IMR-90 (cell line): ENCODE results near the gene MEF2D. TPM values are rescaled to one million over a fixed set of nuclear protein-coding genes. Genes with fewer than 3 reads are reported as not detected.
A peak's percentile ranks its signal among the peaks of the same experiment; 100 is the strongest.

Experiments used
- ATAC-seq: fragments of 200-7000 bp; cut with Tn5 transposase; 2 replicates; pipeline ENCODE4 v1.9.1; 2020; ENCODE audit warnings: low read depth, mild to moderate bottlenecking, moderate library complexity
- Bru-seq: library from RNA; stranded (reverse); fragments of 400-500 nt; gene quantifications from one replicate; lab custom pipeline; 2021; lab: Mats Ljungman, UMichigan
- BruChase-seq, 2 experiments: library from RNA; stranded (reverse); fragments of 400-500 nt; gene quantifications; one replicate each; lab custom pipeline; 2021; lab: Mats Ljungman, UMichigan
- BruUV-seq: library from RNA; stranded (reverse); fragments of 400-500 nt; replicated peaks from 2 replicates; lab custom pipeline; 2021; lab: Mats Ljungman, UMichigan
- CTCF ChIA-PET: fragments of 300-600 bp; formaldehyde crosslinking; extraction: SDS; loops from one replicate; lab custom pipeline; 2021; ENCODE audit warnings: antibody characterized with exemption; lab: Yijun Ruan, JAX
- POLR2A ChIA-PET: fragments of 300-600 bp; sonication (Branson Sonifier 250); formaldehyde crosslinking; loops from one replicate; lab custom pipeline; 2022; ENCODE audit warnings: antibody characterized with exemption; ENCODE audit not compliant: unreplicated experiment; lab: Charles Lee
- DNase-seq: peaks from one replicate; pipeline ENCODE4 v3.0.0; 2013
- H2AFZ ChIP-seq: replicated peaks from 2 replicates; pipeline ENCODE3; 2013; ENCODE audit warnings: low read length, mild to moderate bottlenecking; ENCODE audit not compliant: poor library complexity
- H2AK5ac ChIP-seq: 2 replicates; pipeline ENCODE4 v1.6.1; 2013; ENCODE audit warnings: low read depth, low read length, inconsistent platforms
- H2AK9ac ChIP-seq: replicated peaks from 2 replicates; pipeline ENCODE3; 2013; ENCODE audit warnings: mild to moderate bottlenecking, low read depth, low read length, moderate library complexity; ENCODE audit not compliant: poor library complexity
- H2BK120ac ChIP-seq: 2 replicates; pipeline ENCODE4 v1.6.1; 2013; ENCODE audit warnings: low read depth, low read length, inconsistent platforms
- H2BK15ac ChIP-seq: 3 replicates; pipeline ENCODE4 v1.6.1; 2013; ENCODE audit warnings: low read depth, low read length, inconsistent platforms
- H2BK20ac ChIP-seq: 2 replicates; pipeline ENCODE4 v1.6.1; 2013; ENCODE audit warnings: low read depth, mild to moderate bottlenecking, inconsistent platforms, low read length, moderate library complexity
- H2BK5ac ChIP-seq: 2 replicates; pipeline ENCODE4 v1.6.1; 2013; ENCODE audit warnings: mild to moderate bottlenecking, low read depth, low read length, inconsistent platforms; ENCODE audit not compliant: poor library complexity, severe bottlenecking
- H3K14ac ChIP-seq: replicated peaks from 2 replicates; pipeline ENCODE4 v1.6.1; 2013; ENCODE audit warnings: low read depth, low read length, inconsistent platforms
- H3K18ac ChIP-seq: 2 replicates; pipeline ENCODE4 v1.6.1; 2013; ENCODE audit warnings: low read depth, low read length, control low read depth
- H3K23ac ChIP-seq: 2 replicates; pipeline ENCODE4 v1.6.1; 2013; ENCODE audit warnings: low read depth, low read length, inconsistent platforms
- H3K27ac ChIP-seq: 2 replicates; pipeline ENCODE4 v1.5.1; 2013; ENCODE audit warnings: mild to moderate bottlenecking, control low read depth, low read length; ENCODE audit not compliant: insufficient read depth
- H3K27me3 ChIP-seq: 2 replicates; pipeline ENCODE4 v1.6.1; 2013; ENCODE audit warnings: low read length; ENCODE audit not compliant: control insufficient read depth, insufficient read depth
- H3K36me3 ChIP-seq: 2 replicates; pipeline ENCODE4 v1.6.1; 2013; ENCODE audit warnings: low read length, mixed read lengths; ENCODE audit not compliant: control insufficient read depth, insufficient read depth
- H3K4ac ChIP-seq: 2 replicates; pipeline ENCODE4 v1.6.1; 2013; ENCODE audit warnings: low read depth, low read length, inconsistent platforms
- H3K4me1 ChIP-seq: 2 replicates; pipeline ENCODE4 v1.6.1; 2013; ENCODE audit warnings: low read length, mixed read lengths; ENCODE audit not compliant: control insufficient read depth, insufficient read depth
- H3K4me2 ChIP-seq: 2 replicates; pipeline ENCODE4 v1.6.1; 2013; ENCODE audit warnings: low read depth, mild to moderate bottlenecking, control low read depth, low read length, moderate library complexity
- H3K4me3 ChIP-seq: 2 replicates; pipeline ENCODE4 v1.5.1; 2013; ENCODE audit warnings: low read depth, mild to moderate bottlenecking, control low read depth, low read length, moderate library complexity; ENCODE audit not compliant: insufficient read depth
- H3K56ac ChIP-seq: 2 replicates; pipeline ENCODE4 v1.6.1; 2013; ENCODE audit warnings: low read length, inconsistent platforms; ENCODE audit not compliant: insufficient read depth; ENCODE audit errors: extremely low read depth
- H3K79me1 ChIP-seq, 2 experiments: 2 replicates each; pipeline ENCODE4 v1.6.1; 2013; ENCODE audit warnings: low read length in 2 of 2, inconsistent platforms in 1 of 2, low read depth in 1 of 2
- H3K9ac ChIP-seq: 2 replicates; pipeline ENCODE4 v1.6.1; 2013; ENCODE audit warnings: low read depth, low read length, control low read depth
- H3K9me1 ChIP-seq: 2 replicates; pipeline ENCODE4 v1.6.1; 2013; ENCODE audit warnings: low read length, inconsistent platforms; ENCODE audit not compliant: insufficient read depth
- H3K9me3 ChIP-seq: 2 replicates; pipeline ENCODE4 v1.6.1; 2013; ENCODE audit warnings: low read length; ENCODE audit not compliant: control insufficient read depth, insufficient read depth
- H4K20me1 ChIP-seq: 2 replicates; pipeline ENCODE4 v1.6.1; 2013; ENCODE audit warnings: low read length, inconsistent platforms; ENCODE audit not compliant: insufficient read depth
- H4K5ac ChIP-seq: 2 replicates; pipeline ENCODE4 v1.6.1; 2013; ENCODE audit warnings: mild to moderate bottlenecking, low read depth, low read length, control low read depth
- H4K8ac ChIP-seq, 2 experiments: 2 replicates each; pipeline ENCODE4 v1.6.1; 2013; ENCODE audit warnings: low read depth in 2 of 2, low read length in 2 of 2, control low read depth in 1 of 2, inconsistent platforms in 1 of 2
- H4K91ac ChIP-seq: 2 replicates; pipeline ENCODE4 v1.6.1; 2013; ENCODE audit warnings: low read depth, low read length, inconsistent platforms; ENCODE audit not compliant: insufficient read depth
- MAFK ChIP-seq: IDR thresholded peaks from 2 replicates; pipeline ENCODE4 v1.6.1; 2012; ENCODE audit warnings: low read depth, low read length, improper control_type of control experiment
- MAZ ChIP-seq: IDR thresholded peaks from 2 replicates; pipeline ENCODE4 v1.6.1; 2012; ENCODE audit warnings: low read depth, mild to moderate bottlenecking, low read length, improper control_type of control experiment, moderate library complexity, borderline replicate concordance
- NFE2L2 ChIP-seq: fragments of 150-350 bp; IDR thresholded peaks from 2 replicates; pipeline ENCODE4 v1.6.1; 2016; ENCODE audit warnings: low read depth, mild to moderate bottlenecking, low read length
- POLR2A ChIP-seq: IDR thresholded peaks from 2 replicates; pipeline ENCODE4 v1.6.1; 2012; ENCODE audit warnings: mild to moderate bottlenecking, low read depth, low read length
- RFX5 ChIP-seq: IDR thresholded peaks from 2 replicates; pipeline ENCODE4 v1.8.0; 2012; ENCODE audit warnings: low read depth, mild to moderate bottlenecking, low read length, moderate library complexity
- WGBS, 2 experiments: methylation state at CpG; one replicate each; pipeline versions ENCODE4 v1.1.5 to v1.1.7; 2013; ENCODE audit warnings: missing lambda C conversion rate in 2 of 2; ENCODE audit not compliant: insufficient read length in 1 of 2; ENCODE audit errors: extremely low coverage in 2 of 2; 5-methylcytosine and 5-hydroxymethylcytosine counted together
- dilution Hi-C: fragments of 300-500 bp; cut with HindIII; formaldehyde crosslinking; loops from one replicate; pipeline ENCODE4 v1.14.3; 2018; ENCODE audit warnings: low sequenced_read_pairs; ENCODE audit not compliant: unreplicated experiment
- in situ Hi-C: fragments of 300-500 bp; cut with MboI; formaldehyde crosslinking; loops from 3 replicates; pipeline ENCODE4 v1.14.3; 2019; ENCODE audit warnings: low sequenced_read_pairs, inconsistent platforms, mixed read lengths
- intact Hi-C: fragments of 100-400 bp; cut with micrococcal nuclease; formaldehyde crosslinking; loops from 2 replicates; pipeline ENCODE4 v1.10.0; 2022
- long read RNA-seq: library from polyadenylated mRNA; unstranded; transcript quantifications from one replicate; pipeline ENCODE4 v2.0.0, GENCODE V29; 2021; ENCODE audit not compliant: unreplicated experiment
- polyA plus RNA-seq, 3 experiments: library from polyadenylated mRNA; depleted of rRNA; stranded (reverse); fragments of >200 nt; gene quantifications; 2 replicates each; pipeline ENCODE4 v1.2.3, GENCODE V29; 2012; ENCODE audit warnings: low replicate concordance in 1 of 3
- total RNA-seq: library from RNA; depleted of rRNA; stranded (reverse); fragments of >200 nt; gene quantifications from 2 replicates; pipeline ENCODE4 v1.2.3, GENCODE V29; 2012; rRNA removed
- TF ChIP-seq, protein P1 (sequence below): conservative IDR thresholded peaks from 2 replicates; pipeline ENCODE4 v1.5.1; 2012; ENCODE audit warnings: mild to moderate bottlenecking, low read depth, low read length, improper control_type of control experiment
- TF ChIP-seq, protein P2 (sequence below): fragments of 150-350 bp; IDR thresholded peaks from 2 replicates; pipeline ENCODE4 v1.6.1; 2016; ENCODE audit warnings: low read depth, mild to moderate bottlenecking, low read length, moderate library complexity, borderline replicate concordance

Gene MEF2D
- total RNA-seq: 2.9 and 3.6 TPM in 2 replicates
- polyA plus RNA-seq (2012; rRNA removed): 20.0 and 25.0 TPM in 2 replicates
- polyA plus RNA-seq (2012; cell fraction: cytosol; rRNA removed): 10.9 and 27.6 TPM in 2 replicates
- 80.1 and 88.5 TPM in 2 replicates for polyA plus RNA-seq (2012; cell fraction: nucleus; rRNA removed; ENCODE audit: low replicate concordance)
- percentile 92 among the genes with signal in this experiment for Bru-seq, nascent RNA
- percentile 76 among the genes with signal in this experiment for BruChase-seq, experiment 1, labeled RNA remaining after a 6-hour chase
- percentile 88 among the genes with signal in this experiment for BruChase-seq, experiment 2, labeled RNA remaining after a 2-hour chase
- long read RNA-seq, partial matches to known transcripts: 7 of 20 reads
- long read RNA-seq, other reads (novel, unspliced or antisense): 13 of 20 reads

GRCh38 chr1:156500543-156500792 lies at the start of gene MEF2D:
MEF2D (minus strand) TSS chr1:156500775; CDS start chr1:156483292, 17,483 bp downstream.
- POLR2A ChIA-PET: interaction anchor here (0.5 to 1.1 kb wide), 6 partner anchors 20 to 317 kb away, joined by 3 to 11 read pairs (median 6); no protein-coding TSS in a partner anchor
- intact Hi-C loops: loop anchor here (1.0 to 10.0 kb wide), 2 partner anchors 25 to 224 kb away; partner anchors contain the start of genes ISG20L2 and METTL25B

More at GRCh38 chr1:156500543-156500792, at the start of gene MEF2D:
- Histone ChIP-seq H3K4me2 (peak within 1 kb of the TSS; percentile 92), H3K14ac (peak within 1 kb of the TSS; percentile 99), H4K5ac (peak within 1 kb of the TSS; percentile 100), H4K20me1 (peaks cover 50% of the 10 kb centered on the region), H2BK120ac (peak within 1 kb of the TSS; percentile 100), H2BK5ac (peak within 1 kb of the TSS; percentile 100), H3K4me1 (peaks cover 52% of the 10 kb centered on the region), H3K4me3 (peak within 1 kb of the TSS; percentile 92), H3K27me3 (no peaks in the 10 kb centered on the region), H3K4ac (peak within 1 kb of the TSS; percentile 100), H2AFZ (peak within 1 kb of the TSS; percentile 92), H3K9me1 (peaks cover 41% of the 10 kb centered on the region), H3K23ac (peak within 1 kb of the TSS; percentile 99), H4K8ac (peak within 1 kb of the TSS; percentile 90 to 99), H3K9me3 (no peaks in the 10 kb centered on the region), H2AK9ac (peak within 1 kb of the TSS; percentile 99), H4K91ac (peak within 1 kb of the TSS; percentile 100), H3K36me3 (no peaks in the 10 kb centered on the region), H2BK15ac (peak within 1 kb of the TSS; percentile 100; the same call in 2 of the 3 replicates), H2AK5ac (peak within 1 kb of the TSS; percentile 100), H3K79me1 (peaks cover 11 to 64% of the 10 kb centered on the region in 2 experiments; a peak in 3 of 4 replicates), H3K56ac (peak within 1 kb of the TSS; percentile 97), H2BK20ac (peak within 1 kb of the TSS; percentile 100), H3K9ac (peak within 1 kb of the TSS; percentile 95), H3K27ac (peak within 1 kb of the TSS; percentile 96), H3K18ac (peak within 1 kb of the TSS; percentile 100)
- no CpG with 5 or more reads among the region's 27 CpGs for WGBS, 2 experiments
- CTCF ChIA-PET: interaction anchor here (0.9 to 1.5 kb wide), 3 partner anchors 10 to 43 kb away, joined by 3 to 6 read pairs (median 3); no protein-coding TSS in a partner anchor
- no peak for DNase-seq
- TSS peak; percentile 78 for BruUV-seq
- dilution Hi-C loops (no loop called here), in situ Hi-C loops (no loop called here)
- no peak for ATAC-seq
- no peak for TF ChIP-seq RFX5
- TF ChIP-seq, protein P1, sequence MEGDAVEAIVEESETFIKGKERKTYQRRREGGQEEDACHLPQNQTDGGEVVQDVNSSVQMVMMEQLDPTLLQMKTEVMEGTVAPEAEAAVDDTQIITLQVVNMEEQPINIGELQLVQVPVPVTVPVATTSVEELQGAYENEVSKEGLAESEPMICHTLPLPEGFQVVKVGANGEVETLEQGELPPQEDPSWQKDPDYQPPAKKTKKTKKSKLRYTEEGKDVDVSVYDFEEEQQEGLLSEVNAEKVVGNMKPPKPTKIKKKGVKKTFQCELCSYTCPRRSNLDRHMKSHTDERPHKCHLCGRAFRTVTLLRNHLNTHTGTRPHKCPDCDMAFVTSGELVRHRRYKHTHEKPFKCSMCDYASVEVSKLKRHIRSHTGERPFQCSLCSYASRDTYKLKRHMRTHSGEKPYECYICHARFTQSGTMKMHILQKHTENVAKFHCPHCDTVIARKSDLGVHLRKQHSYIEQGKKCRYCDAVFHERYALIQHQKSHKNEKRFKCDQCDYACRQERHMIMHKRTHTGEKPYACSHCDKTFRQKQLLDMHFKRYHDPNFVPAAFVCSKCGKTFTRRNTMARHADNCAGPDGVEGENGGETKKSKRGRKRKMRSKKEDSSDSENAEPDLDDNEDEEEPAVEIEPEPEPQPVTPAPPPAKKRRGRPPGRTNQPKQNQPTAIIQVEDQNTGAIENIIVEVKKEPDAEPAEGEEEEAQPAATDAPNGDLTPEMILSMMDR: no peak
- TF ChIP-seq NFE2L2: no peak
- no peak for TF ChIP-seq MAZ
- TF ChIP-seq POLR2A: peak; percentile 94
- TF ChIP-seq MAFK: no peak
- TF ChIP-seq, protein P2, sequence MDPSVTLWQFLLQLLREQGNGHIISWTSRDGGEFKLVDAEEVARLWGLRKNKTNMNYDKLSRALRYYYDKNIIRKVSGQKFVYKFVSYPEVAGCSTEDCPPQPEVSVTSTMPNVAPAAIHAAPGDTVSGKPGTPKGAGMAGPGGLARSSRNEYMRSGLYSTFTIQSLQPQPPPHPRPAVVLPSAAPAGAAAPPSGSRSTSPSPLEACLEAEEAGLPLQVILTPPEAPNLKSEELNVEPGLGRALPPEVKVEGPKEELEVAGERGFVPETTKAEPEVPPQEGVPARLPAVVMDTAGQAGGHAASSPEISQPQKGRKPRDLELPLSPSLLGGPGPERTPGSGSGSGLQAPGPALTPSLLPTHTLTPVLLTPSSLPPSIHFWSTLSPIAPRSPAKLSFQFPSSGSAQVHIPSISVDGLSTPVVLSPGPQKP: no peak
